GM23338 (cell line): Measurements from ENCODE around the gene OR4C45. TPM values are rescaled to one million over a fixed set of nuclear protein-coding genes. Genes with fewer than 3 reads are reported as not detected.
"Not testable (repeated sequence)": the region's sequence is repeated elsewhere in the genome, so short reads cannot be mapped to it uniquely, and the experiment has no call there.

ENCODE experiments used
- ATAC-seq: fragments of 200-7000 bp; cut with Tn5 transposase; 3 replicates; pipeline ENCODE4 v1.9.1; 2020
- DNase-seq: peaks from one replicate; pipeline ENCODE4 v3.0.0-alpha.2; 2015; ENCODE audit warnings: low spot score
- H2AFZ ChIP-seq: fragments of 200-600 bp; sonication (generic); 2 replicates; pipeline ENCODE4 v1.8.0; 2016; ENCODE audit warnings: antibody characterized with exemption, mild to moderate bottlenecking, moderate library complexity
- H3F3A ChIP-seq: fragments of 200-600 bp; sonication (generic); replicated peaks from 2 replicates; pipeline ENCODE4 v1.8.0; 2017; ENCODE audit warnings: antibody characterized with exemption, mixed run types, low read depth
- H3K27ac ChIP-seq: fragments of 200-600 bp; sonication (generic); 2 replicates; pipeline ENCODE4 v1.6.1; 2016; ENCODE audit warnings: low read depth
- H3K27me3 ChIP-seq: fragments of 200-600 bp; sonication (generic); 2 replicates; pipeline ENCODE4 v1.8.0; 2016; ENCODE audit warnings: mild to moderate bottlenecking, mixed run types, moderate library complexity; ENCODE audit not compliant: insufficient read depth
- H3K36me3 ChIP-seq: fragments of 200-600 bp; sonication (generic); 2 replicates; pipeline ENCODE4 v1.8.0; 2016; ENCODE audit warnings: mild to moderate bottlenecking; ENCODE audit not compliant: insufficient read depth
- H3K4me1 ChIP-seq: fragments of 200-600 bp; sonication (generic); 2 replicates; pipeline ENCODE4 v1.8.0; 2016; ENCODE audit warnings: mild to moderate bottlenecking, moderate library complexity; ENCODE audit not compliant: insufficient read depth
- H3K4me2 ChIP-seq: fragments of 200-600 bp; sonication (generic); 2 replicates; pipeline ENCODE4 v1.7.1; 2017; ENCODE audit warnings: mixed run types
- H3K4me3 ChIP-seq: fragments of 200-600 bp; sonication (generic); 2 replicates; pipeline ENCODE4 v1.6.1; 2016; ENCODE audit warnings: mixed run types
- H3K79me2 ChIP-seq: fragments of 200-600 bp; sonication (generic); replicated peaks from 2 replicates; pipeline ENCODE4 v1.8.0; 2017; ENCODE audit warnings: mild to moderate bottlenecking; ENCODE audit not compliant: insufficient read depth
- H3K9me2 ChIP-seq: fragments of 200-600 bp; sonication (generic); 2 replicates; pipeline ENCODE4 v1.8.0; 2017; ENCODE audit not compliant: insufficient read depth
- H4K20me1 ChIP-seq: fragments of 200-600 bp; sonication (generic); replicated peaks from 2 replicates; pipeline ENCODE4 v1.8.0; 2017; ENCODE audit warnings: mild to moderate bottlenecking; ENCODE audit not compliant: insufficient read depth
- H3K27ac Mint-ChIP-seq: 2 replicates; pipeline ENCODE4 v1.8.0; 2020; ENCODE audit warnings: inconsistent platforms, mild to moderate bottlenecking, moderate library complexity, mixed read lengths
- H3K27me3 Mint-ChIP-seq: 3 replicates; pipeline ENCODE4 v1.8.0; 2022; ENCODE audit warnings: low read depth, mild to moderate bottlenecking, moderate library complexity, mixed read lengths, inconsistent platforms; ENCODE audit not compliant: insufficient read depth, poor library complexity
- H3K36me3 Mint-ChIP-seq: 3 replicates; pipeline ENCODE4 v1.8.0; 2021; ENCODE audit warnings: low read depth, mild to moderate bottlenecking, inconsistent platforms, moderate library complexity, mixed read lengths
- H3K4me1 Mint-ChIP-seq: 3 replicates; pipeline ENCODE4 v1.8.0; 2020; ENCODE audit warnings: mild to moderate bottlenecking, inconsistent platforms, mixed read lengths
- H3K4me3 Mint-ChIP-seq: 3 replicates; pipeline ENCODE4 v1.8.0; 2021; ENCODE audit warnings: moderate library complexity, mild to moderate bottlenecking, inconsistent platforms, mixed read lengths
- H3K9me3 Mint-ChIP-seq: 3 replicates; pipeline ENCODE4 v1.8.0; 2020; ENCODE audit warnings: moderate library complexity, mild to moderate bottlenecking, inconsistent platforms, mixed read lengths
- CREB1 ChIP-seq: fragments of 250-450 bp; sonication (Bioruptor Pico); IDR thresholded peaks from 2 replicates; pipeline ENCODE4 v1.5.0; 2020; ENCODE audit warnings: low read depth, mild to moderate bottlenecking, moderate library complexity
- CTCF ChIP-seq, 2 experiments: fragments of 200-600 bp in 1 of 2; sonication (generic) in 1 of 2; conservative IDR thresholded peaks; 2 replicates each; pipeline versions ENCODE4 v1.5.1 to v1.6.1; 2016 to 2017; ENCODE audit warnings: antibody characterized with exemption in 2 of 2, low read depth in 2 of 2, mild to moderate bottlenecking in 2 of 2, moderate library complexity in 1 of 2
- EZH2 ChIP-seq: fragments of 200-600 bp; sonication (generic); IDR thresholded peaks from one replicate; pipeline ENCODE4 v1.8.0; 2017; ENCODE audit warnings: antibody characterized with exemption, mild to moderate bottlenecking, low read depth; ENCODE audit not compliant: unreplicated experiment
- EZH2phosphoT487 ChIP-seq: fragments of 200-600 bp; sonication (generic); IDR thresholded peaks from one replicate; pipeline ENCODE4 v1.8.1; 2018; ENCODE audit warnings: antibody characterized with exemption; ENCODE audit not compliant: unreplicated experiment
- REST ChIP-seq: IDR thresholded peaks from one replicate; pipeline ENCODE4 v1.6.1; 2018; ENCODE audit warnings: antibody characterized with exemption; ENCODE audit not compliant: unreplicated experiment
- ZNF114 ChIP-seq: fragments of 250-450 bp; sonication (Bioruptor Pico); IDR thresholded peaks from 2 replicates; pipeline ENCODE4 v1.5.0; 2020; ENCODE audit warnings: mild to moderate bottlenecking, moderate library complexity
- ZNF331 ChIP-seq: fragments of 250-450 bp; sonication (Bioruptor Pico); IDR thresholded peaks from 2 replicates; pipeline ENCODE4 v1.5.0; 2020; ENCODE audit warnings: low read depth, mild to moderate bottlenecking, moderate library complexity
- polyA plus RNA-seq: library from polyadenylated mRNA; unstranded; fragments of >200 nt; fragmentation: Nextera tagmentation; extraction: Ambion mirVana; gene quantifications from 2 replicates; pipeline ENCODE4 v1.2.1, GENCODE V29; 2016
- total RNA-seq: library from RNA; depleted of rRNA; stranded (reverse); fragments of >200 nt; shearing (Covaris generic); gene quantifications from 2 replicates; pipeline ENCODE4 v1.2.3, GENCODE V29; 2014

Gene OR4C45
- total and polyA plus RNA-seq, 2 experiments from 2014 or later = not detected

GRCh38 chr11:50030193-50030592 lies 2.5 kb upstream of the OR4C45 start (continued):
- no peak for TF ChIP-seq REST
- TF ChIP-seq CREB1 (CRISPR knock-in tag) = no peak
- no peak for TF ChIP-seq CTCF (conservative IDR thresholded peaks at IDR 0.05; ENCODE audit: low read depth in 2 of 2)
- TF ChIP-seq EZH2 = no peak
- TF ChIP-seq ZNF114 = no peak

- H3K9me2 ChIP-seq, H3K27ac ChIP-seq, H3K4me2 ChIP-seq, H3K79me2 ChIP-seq, H3K4me1 ChIP-seq, DNase-seq, ATAC-seq, H3K27ac Mint-ChIP-seq, H3K27me3 Mint-ChIP-seq, H3K4me3 Mint-ChIP-seq, H4K20me1 ChIP-seq, H3K4me1 Mint-ChIP-seq, H3F3A ChIP-seq, H2AFZ ChIP-seq, H3K4me3 ChIP-seq, H3K36me3 ChIP-seq, H3K27me3 ChIP-seq: not testable (repeated sequence)
- Mint-ChIP-seq H3K36me3 (peaks cover 18% of the 10 kb centered on the region), H3K9me3 (peaks cover 96% of the 10 kb centered on the region)
Measured at GRCh38 chr11:50036239-50036638, 3.6 kb downstream of the OR4C45 start.

GRCh38 chr11:50037251-50037650 lies 4.6 kb downstream of the OR4C45 start:
- Mint-ChIP-seq H3K27me3 (peaks cover 2% of the 10 kb centered on the region), H3K4me3 (no peak overlapping the region), H3K4me1 (no peaks in the 10 kb centered on the region), H3K9me3 (peaks cover 96% of the 10 kb centered on the region), H3K36me3 (peaks cover 18% of the 10 kb centered on the region), H3K27ac (no peak overlapping the region)
- H3K36me3 ChIP-seq = no peaks in the 10 kb centered on the region; the same call in 1 of the 2 replicates
- H4K20me1 ChIP-seq = no peaks in the 10 kb centered on the region
- no peak overlapping the region for H2AFZ ChIP-seq
- no peak for DNase-seq
- H3K4me2 ChIP-seq = no peak overlapping the region
- no peaks in the 10 kb centered on the region for H3K9me2 ChIP-seq
- no peak for ATAC-seq
- no peak overlapping the region for H3K4me3 ChIP-seq
- H3K79me2 ChIP-seq = no peaks in the 10 kb centered on the region
- no peak overlapping the region for H3K27ac ChIP-seq
- no peaks in the 10 kb centered on the region for H3K27me3 ChIP-seq
- no peak for TF ChIP-seq CTCF (conservative IDR thresholded peaks at IDR 0.05; ENCODE audit: low read depth in 2 of 2)
- no peak for TF ChIP-seq ZNF331
- TF ChIP-seq EZH2phosphoT487 = no peak
- TF ChIP-seq ZNF114 = no peak
- TF ChIP-seq EZH2 = no peak
- no peaks in the 10 kb centered on the region for H3K4me1 ChIP-seq
- H3F3A ChIP-seq = no peaks in the 10 kb centered on the region
